Measurements from ENCODE around the gene GZMB.

Gene GZMB

GRCh38 chr14:24631749-24632335 lies 2.1 kb downstream of the GZMB start:
- no peaks in the 10 kb centered on the region for H4K20me1 ChIP-seq (ENCODE audit: insufficient read depth)
- H3K4me2 ChIP-seq, result no peak overlapping the region
- no peaks in the 10 kb centered on the region for H3K4me1 ChIP-seq (ENCODE audit: low read depth, poor library complexity, severe bottlenecking)
- no peaks in the 10 kb centered on the region for H3K79me2 ChIP-seq (ENCODE audit: insufficient read depth, low read depth)
- no peak overlapping the region for H3K4me3 ChIP-seq (IDR thresholded peaks at IDR 0.05; ENCODE audit: insufficient read depth, low read depth, low read length)
- H3K27ac ChIP-seq, result no peak overlapping the region
- H3K9ac ChIP-seq, result no peak overlapping the region
- H3K27me3 ChIP-seq (ENCODE audit: insufficient read depth, low read depth), result no peaks in the 10 kb centered on the region
- TF ChIP-seq CTCF (conservative IDR thresholded peaks at IDR 0.05; ENCODE audit: low read depth, low read length), result no peak
- no peaks in the 10 kb centered on the region for H3K36me3 ChIP-seq (ENCODE audit: insufficient read depth)
- no peak overlapping the region for H2AFZ ChIP-seq (ENCODE audit: low read depth)

GRCh38 chr14:24630872-24631477 lies 3.0 kb downstream of the GZMB start:
- Histone ChIP-seq H3K27me3 (ENCODE audit: insufficient read depth, low read depth) (no peaks in the 10 kb centered on the region), H3K36me3 (ENCODE audit: insufficient read depth) (no peaks in the 10 kb centered on the region), H3K4me1 (ENCODE audit: low read depth, poor library complexity, severe bottlenecking) (no peaks in the 10 kb centered on the region), H3K4me2 (no peak overlapping the region), H3K27ac (no peak overlapping the region), H4K20me1 (ENCODE audit: insufficient read depth) (no peaks in the 10 kb centered on the region), H2AFZ (ENCODE audit: low read depth) (no peak overlapping the region), H3K4me3 (IDR thresholded peaks at IDR 0.05; ENCODE audit: insufficient read depth, low read depth, low read length) (no peak overlapping the region), H3K9ac (no peak overlapping the region), H3K79me2 (ENCODE audit: insufficient read depth, low read depth) (no peaks in the 10 kb centered on the region)
- TF ChIP-seq CTCF (conservative IDR thresholded peaks at IDR 0.05; ENCODE audit: low read depth, low read length), result no peak

- Histone ChIP-seq H4K20me1 (ENCODE audit: insufficient read depth) (no peaks in the 10 kb centered on the region), H3K4me2 (no peak overlapping the region), H3K79me2 (ENCODE audit: insufficient read depth, low read depth) (no peaks in the 10 kb centered on the region), H3K27me3 (ENCODE audit: insufficient read depth, low read depth) (no peaks in the 10 kb centered on the region), H3K36me3 (ENCODE audit: insufficient read depth) (no peaks in the 10 kb centered on the region), H3K9ac (no peak overlapping the region), H3K4me3 (IDR thresholded peaks at IDR 0.05; ENCODE audit: insufficient read depth, low read depth, low read length) (no peak overlapping the region), H2AFZ (ENCODE audit: low read depth) (no peak overlapping the region), H3K27ac (no peak overlapping the region), H3K4me1 (ENCODE audit: low read depth, poor library complexity, severe bottlenecking) (no peaks in the 10 kb centered on the region)
- TF ChIP-seq CTCF (conservative IDR thresholded peaks at IDR 0.05; ENCODE audit: low read depth, low read length), result no peak
Observed at GRCh38 chr14:24630087-24630871, 3.7 kb downstream of the GZMB start.

GRCh38 chr14:24629521-24629920 lies 4.5 kb downstream of the GZMB start:
- Histone ChIP-seq H3K36me3 (ENCODE audit: insufficient read depth) (no peaks in the 10 kb centered on the region), H3K27ac (no peak overlapping the region), H3K4me1 (ENCODE audit: low read depth, poor library complexity, severe bottlenecking) (no peaks in the 10 kb centered on the region), H3K79me2 (ENCODE audit: insufficient read depth, low read depth) (no peaks in the 10 kb centered on the region), H2AFZ (ENCODE audit: low read depth) (no peak overlapping the region), H3K4me2 (no peak overlapping the region), H3K4me3 (IDR thresholded peaks at IDR 0.05; ENCODE audit: insufficient read depth, low read depth, low read length) (no peak overlapping the region), H3K27me3 (ENCODE audit: insufficient read depth, low read depth) (no peaks in the 10 kb centered on the region), H4K20me1 (ENCODE audit: insufficient read depth) (no peaks in the 10 kb centered on the region), H3K9ac (no peak overlapping the region)
- TF ChIP-seq CTCF (conservative IDR thresholded peaks at IDR 0.05; ENCODE audit: low read depth, low read length), result no peak

Measured in KMS-11 (cell line).